HG03521 (cell line): Measurements from ENCODE around the gene RPP25L.

ENCODE experiments used
- ATAC-seq: cut with Tn5 transposase; IDR thresholded peaks from one replicate; pipeline ENCODE4 v1.9.1; 2021; ENCODE audit warnings: mild to moderate bottlenecking, moderate library complexity; ENCODE audit not compliant: unreplicated experiment

The RPP25L gene

GRCh38 chr9:34612788-34613390, 992 bp upstream of the RPP25L start:
- ATAC-seq, result no peak

GRCh38 chr9:34611251-34611810, 566 bp downstream of the RPP25L start:
- no peak for ATAC-seq

GRCh38 chr9:34610434-34611206, 1.3 kb downstream of the RPP25L start:
- no peak for ATAC-seq

GRCh38 chr9:34607331-34607730, 4.6 kb downstream of the RPP25L start:
- ATAC-seq, result no peak

GRCh38 chr9:34606905-34607304, 5.0 kb downstream of the RPP25L start:
- ATAC-seq, result no peak

GRCh38 chr9:34606190-34606589, 5.7 kb downstream of the RPP25L start:
- no peak for ATAC-seq

GRCh38 chr9:34603610-34604231, 8.2 kb downstream of the RPP25L start:
- ATAC-seq, result peak; percentile 54

GRCh38 chr9:34601937-34602573, 9.8 kb downstream of the RPP25L start:
- no peak for ATAC-seq

- ATAC-seq, result no peak
Observed at GRCh38 chr9:34600908-34601307, 11.0 kb downstream of the RPP25L start.

GRCh38 chr9:34599546-34599945, 12.4 kb downstream of the RPP25L start:
- no peak for ATAC-seq

- ATAC-seq, result no peak
Observed at GRCh38 chr9:34594177-34594576, 17.7 kb downstream of the RPP25L start.

- no peak for ATAC-seq
Observed at GRCh38 chr9:34592895-34593601, 18.8 kb downstream of the RPP25L start.

GRCh38 chr9:34591917-34592866, 19.7 kb downstream of the RPP25L start:
- ATAC-seq, result no peak

GRCh38 chr9:34591248-34591916, 20.5 kb downstream of the RPP25L start:
- ATAC-seq, result peak; percentile 67

GRCh38 chr9:34590381-34591247, 21.3 kb downstream of the RPP25L start:
- no peak for ATAC-seq

GRCh38 chr9:34589636-34590380, 22.1 kb downstream of the RPP25L start, which contains the start of gene CNTFR:
Gene CNTFR, minus strand, starts transcription at chr9:34589724. Its CDS starts 20,743 bp downstream, at chr9:34568981.
- no peak for ATAC-seq
